PC-9 (cell line): Measurements from ENCODE around the gene TOMM34.

ENCODE experiments used
- EZH2 ChIP-seq: fragments of 200-600 bp; sonication (generic); IDR thresholded peaks from 2 replicates; pipeline ENCODE4 v1.8.0; 2017; ENCODE audit warnings: antibody characterized with exemption, low read depth
- TF ChIP-seq, protein P1 (sequence below): fragments of 200-600 bp; sonication (generic); conservative IDR thresholded peaks from 2 replicates; pipeline ENCODE4 v1.6.1; 2017; ENCODE audit warnings: mixed run types, antibody characterized with exemption, mild to moderate bottlenecking, moderate library complexity

DNA sequence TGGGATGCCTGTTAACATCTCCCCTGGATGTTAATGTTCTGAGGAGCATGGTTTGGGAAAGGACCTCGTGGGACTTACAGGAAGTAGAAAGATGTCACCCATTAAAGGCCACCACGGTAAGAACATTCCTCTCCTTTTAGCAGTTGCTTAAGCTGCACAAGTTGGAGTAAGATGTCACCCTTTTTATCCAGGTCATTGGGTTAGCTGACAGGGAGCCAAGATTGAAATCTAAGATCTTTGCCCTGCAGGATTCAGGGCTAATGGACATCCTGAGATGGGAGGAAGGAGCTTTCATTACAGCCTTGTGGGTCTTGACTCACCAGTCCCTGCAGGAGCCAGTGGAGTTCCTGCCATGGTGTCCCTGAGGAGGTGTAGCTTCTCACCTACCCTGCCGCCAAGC, 28.3 kb downstream of the TOMM34 start:
- TF ChIP-seq EZH2, result no peak
- TF ChIP-seq, protein P1, sequence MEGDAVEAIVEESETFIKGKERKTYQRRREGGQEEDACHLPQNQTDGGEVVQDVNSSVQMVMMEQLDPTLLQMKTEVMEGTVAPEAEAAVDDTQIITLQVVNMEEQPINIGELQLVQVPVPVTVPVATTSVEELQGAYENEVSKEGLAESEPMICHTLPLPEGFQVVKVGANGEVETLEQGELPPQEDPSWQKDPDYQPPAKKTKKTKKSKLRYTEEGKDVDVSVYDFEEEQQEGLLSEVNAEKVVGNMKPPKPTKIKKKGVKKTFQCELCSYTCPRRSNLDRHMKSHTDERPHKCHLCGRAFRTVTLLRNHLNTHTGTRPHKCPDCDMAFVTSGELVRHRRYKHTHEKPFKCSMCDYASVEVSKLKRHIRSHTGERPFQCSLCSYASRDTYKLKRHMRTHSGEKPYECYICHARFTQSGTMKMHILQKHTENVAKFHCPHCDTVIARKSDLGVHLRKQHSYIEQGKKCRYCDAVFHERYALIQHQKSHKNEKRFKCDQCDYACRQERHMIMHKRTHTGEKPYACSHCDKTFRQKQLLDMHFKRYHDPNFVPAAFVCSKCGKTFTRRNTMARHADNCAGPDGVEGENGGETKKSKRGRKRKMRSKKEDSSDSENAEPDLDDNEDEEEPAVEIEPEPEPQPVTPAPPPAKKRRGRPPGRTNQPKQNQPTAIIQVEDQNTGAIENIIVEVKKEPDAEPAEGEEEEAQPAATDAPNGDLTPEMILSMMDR, result no peak
